RWPE1 (cell line): Measurements from ENCODE around the gene PRPF8.

Experiments
- CTCF ChIA-PET: fragments of 350-600 bp; sonication (Branson Sonifier 250); formaldehyde crosslinking; extraction: SDS; loops from one replicate; lab custom pipeline; 2021; lab: Yijun Ruan, JAX
- POLR2A ChIA-PET: fragments of 400-600 bp; formaldehyde crosslinking; extraction: SDS; loops from one replicate; lab custom pipeline; 2020; ENCODE audit warnings: antibody characterized with exemption; ENCODE audit not compliant: low non-redundant PET; lab: Yijun Ruan, JAX
- DNase-seq: peaks from one replicate; pipeline ENCODE4 v3.0.0; 2012; ENCODE audit warnings: low spot score
- H3K27ac ChIP-seq: fragments of 450-650 bp; 2 replicates; pipeline ENCODE4 v1.5.1; 2017
- CTCF ChIP-seq: fragments of 450-650 bp; conservative IDR thresholded peaks from 2 replicates; pipeline ENCODE4 v1.5.1; 2017; ENCODE audit warnings: low read depth, mild to moderate bottlenecking

Gene PRPF8

GRCh38 chr17:1638171-1638590 is 46.5 kb downstream of the PRPF8 start:
- CTCF ChIA-PET: interaction anchor here (1.6 to 1.8 kb wide), 2 partner anchors 8 to 11 kb away, joined by 6 to 10 read pairs; no protein-coding TSS in a partner anchor
- H3K27ac ChIP-seq: no peak overlapping the region

DNA sequence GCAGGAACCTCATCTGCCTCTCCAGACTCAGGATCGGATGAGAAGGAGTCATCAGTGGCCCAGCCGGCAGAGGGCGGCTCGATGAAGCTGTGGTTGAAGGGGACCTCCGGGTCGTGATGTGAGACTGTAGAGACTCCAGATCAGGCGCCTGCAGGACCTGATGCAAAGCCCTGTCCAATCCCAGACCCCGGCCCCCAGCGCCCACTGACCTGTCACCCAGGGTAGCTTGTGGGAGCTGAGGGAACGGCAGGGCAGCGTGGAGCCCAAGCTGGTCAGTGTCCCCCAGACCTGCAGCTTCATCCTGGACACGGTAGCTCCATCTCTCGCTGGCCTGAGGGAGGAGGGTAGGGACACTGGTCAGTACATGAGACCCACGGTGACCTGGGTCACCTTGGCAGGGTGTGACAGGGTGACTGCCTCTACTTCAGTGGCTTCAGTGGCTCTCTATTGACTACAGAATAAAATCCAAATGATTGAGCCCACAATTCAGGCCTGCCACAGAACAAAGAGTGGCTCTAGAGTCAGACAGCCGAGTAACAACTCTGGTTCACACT is 47.9 kb downstream of the PRPF8 start:
- no peak overlapping the region for H3K27ac ChIP-seq
- DNase-seq: no peak
- ChIA-PET POLR2A (interaction anchor here (0.6 kb wide), 1 partner anchor 174 kb away, joined by 3 read pairs; no protein-coding TSS in a partner anchor), CTCF (no interaction called here)
- no peak for TF ChIP-seq CTCF

More at GRCh38 chr17:1638171-1638590, 46.5 kb downstream of the PRPF8 start:
- POLR2A ChIA-PET: no interaction called here
- DNase-seq: no peak
- TF ChIP-seq CTCF: no peak

- TF ChIP-seq CTCF: no peak
- DNase-seq: no peak
- no peak overlapping the region for H3K27ac ChIP-seq
- POLR2A ChIA-PET: no interaction called here
- CTCF ChIA-PET: interaction anchor here (1.2 kb wide), 1 partner anchor 61 kb away, joined by 4 read pairs; no protein-coding TSS in a partner anchor
These were observed 48.8 kb downstream of the PRPF8 start for GRCh38 chr17:1635675-1636465.

- DNase-seq: no peak
- CTCF ChIA-PET: interaction anchor here (0.7 to 1.2 kb wide), 2 partner anchors 61 to 583 kb away, joined by 4 to 5 read pairs; no protein-coding TSS in a partner anchor
- TF ChIP-seq CTCF: no peak
- POLR2A ChIA-PET: no interaction called here
- H3K27ac ChIP-seq: no peak overlapping the region
These were observed 49.6 kb downstream of the PRPF8 start for GRCh38 chr17:1634841-1635650.

DNA sequence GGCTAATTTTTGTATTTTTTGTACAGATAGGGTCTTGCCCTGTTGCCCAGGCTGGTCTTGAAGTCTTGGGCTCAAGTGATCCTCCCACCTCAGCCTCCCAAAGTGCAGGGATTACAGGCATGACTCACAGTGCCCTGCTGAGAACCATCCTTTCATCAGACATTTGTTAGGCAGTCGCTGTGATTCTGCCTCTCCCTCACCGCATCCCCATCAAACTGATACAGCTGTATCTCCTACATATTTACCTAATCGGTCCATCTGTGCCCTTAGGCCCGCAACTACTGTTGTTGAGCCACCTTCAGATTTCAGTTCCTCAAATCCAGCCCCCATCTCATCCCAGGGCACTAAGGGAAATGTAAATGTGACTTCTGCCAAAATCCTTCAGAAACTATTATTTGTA is 54.0 kb downstream of the PRPF8 start:
- no peak for DNase-seq
- ChIA-PET POLR2A (interaction anchor here (1.2 kb wide), 1 partner anchor 53 kb away, joined by 5 read pairs; no protein-coding TSS in a partner anchor), CTCF (interaction anchor here (0.6 to 3.4 kb wide), 16 partner anchors 8 to 466 kb away, joined by 3 to 55 read pairs (median 4); partner anchors contain the start of gene RILP)
- TF ChIP-seq CTCF: no peak
- H3K27ac ChIP-seq: no peak overlapping the region
